SKM-1 treated with dmso at 0.1 percent for 144 hours (cell line): ENCODE measurements around the gene ME1.
A peak's percentile ranks its signal among the peaks of the same experiment; 100 is the strongest.
"Not testable (repeated sequence)": the region's sequence is repeated elsewhere in the genome, so short reads cannot be mapped to it uniquely, and the experiment has no call there.

Source experiments
- DNase-seq: peaks from one replicate; lab custom pipeline; 2025; ENCODE audit not compliant: unreplicated experiment; lab: John Stamatoyannopoulos, UW

ME1 gene

GRCh38 chr6:83430611-83431544, at the start of gene ME1:
Gene ME1, minus strand, starts transcription at chr6:83431051. Its CDS starts 97 bp downstream, at chr6:83430954.
- DNase-seq, result no peak

DNA sequence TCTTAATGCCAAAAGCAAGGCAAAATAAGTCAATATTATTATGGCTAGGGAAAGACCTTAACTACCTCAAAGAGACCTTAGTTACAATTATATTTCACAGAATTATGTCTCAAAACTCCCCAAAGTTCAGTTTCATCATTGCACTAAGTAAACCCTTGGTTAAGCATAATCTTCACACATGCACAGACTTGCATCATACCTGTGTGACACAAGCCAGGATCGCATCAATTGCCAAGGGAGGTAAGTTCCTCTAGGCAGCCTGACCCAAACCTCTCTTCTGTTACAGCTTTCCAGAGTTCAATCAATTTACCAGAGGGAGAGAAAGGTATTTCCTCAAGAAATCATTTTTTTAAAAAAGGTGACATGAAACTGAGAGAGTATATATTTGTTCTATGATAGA, 49.6 kb upstream of the ME1 start:
- no peak for DNase-seq

GRCh38 chr6:83479389-83479788, 48.5 kb upstream of the ME1 start:
- DNase-seq, result no peak

DNA sequence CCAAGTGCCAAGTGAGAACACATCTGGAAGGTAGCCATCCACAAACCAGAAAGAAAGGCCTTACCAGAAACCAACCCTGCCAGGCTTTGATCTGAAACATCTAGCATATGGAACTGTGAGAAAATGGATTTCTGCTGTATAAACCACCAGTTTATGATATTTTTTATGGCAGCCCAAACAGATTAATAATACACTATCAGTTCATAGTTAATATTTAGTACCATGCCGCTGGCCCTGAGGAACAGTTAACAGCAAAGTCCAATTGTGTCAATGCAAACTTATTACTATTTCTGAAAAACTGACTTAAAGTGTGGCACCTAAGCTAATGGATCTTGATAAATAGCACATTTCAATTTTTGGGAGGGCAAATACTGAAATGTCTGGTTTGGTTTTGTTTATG, 46.1 kb upstream of the ME1 start:
- DNase-seq, result no peak

- DNase-seq, result no peak
These were observed 43.5 kb upstream of the ME1 start for GRCh38 chr6:83474309-83474708.

GRCh38 chr6:83472767-83473166, 41.9 kb upstream of the ME1 start:
- no peak for DNase-seq

- no peak for DNase-seq
These were observed 39.7 kb upstream of the ME1 start for GRCh38 chr6:83470587-83470986.

DNA sequence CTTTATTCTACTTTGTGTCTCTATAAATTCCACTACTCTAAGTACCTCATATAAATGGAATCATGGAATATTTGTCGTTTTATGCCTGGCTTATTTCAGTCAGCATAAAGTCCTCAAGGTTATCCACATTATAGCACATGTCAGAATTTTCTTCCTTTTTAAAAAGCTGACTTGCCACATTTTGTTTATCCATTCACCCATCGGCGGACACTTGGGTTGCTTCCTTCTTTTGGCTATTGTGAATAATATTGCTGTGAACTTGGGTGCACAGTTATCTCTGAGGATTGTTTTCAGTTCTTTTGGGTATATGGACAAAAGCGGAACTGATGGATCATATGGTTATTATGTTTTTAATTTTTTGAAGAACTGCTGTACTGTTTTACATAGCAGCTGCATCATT, 39.1 kb upstream of the ME1 start:
- DNase-seq, result no peak

GRCh38 chr6:83467620-83468036, 36.8 kb upstream of the ME1 start:
- peak; percentile 88 for DNase-seq

GRCh38 chr6:83466328-83466727, 35.5 kb upstream of the ME1 start:
- DNase-seq, result no peak

GRCh38 chr6:83464381-83465140, 33.7 kb upstream of the ME1 start:
- no peak for DNase-seq

DNA sequence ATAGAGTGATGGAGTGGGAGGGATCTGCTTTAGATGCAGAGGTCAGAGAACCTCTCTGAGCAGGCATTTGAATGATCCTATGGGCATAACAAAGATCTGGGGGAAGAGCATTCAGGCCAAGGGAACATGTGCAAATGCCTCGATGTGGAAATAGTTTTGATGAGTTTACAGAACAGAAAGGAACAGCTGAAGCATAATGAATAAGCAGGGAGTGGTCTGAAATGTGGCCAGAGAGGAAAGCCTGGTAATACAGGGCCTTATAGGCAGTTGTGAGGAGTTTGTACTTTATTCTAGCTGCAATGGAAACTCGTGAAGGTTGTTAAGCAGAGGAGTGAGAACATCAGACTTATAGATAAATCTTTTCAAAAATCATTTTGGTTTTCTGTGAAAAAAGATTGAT, 33.0 kb upstream of the ME1 start:
- DNase-seq, result no peak

GRCh38 chr6:83462524-83462923, 31.7 kb upstream of the ME1 start:
- no peak for DNase-seq

GRCh38 chr6:83461438-83461837, 30.6 kb upstream of the ME1 start:
- no peak for DNase-seq

DNA sequence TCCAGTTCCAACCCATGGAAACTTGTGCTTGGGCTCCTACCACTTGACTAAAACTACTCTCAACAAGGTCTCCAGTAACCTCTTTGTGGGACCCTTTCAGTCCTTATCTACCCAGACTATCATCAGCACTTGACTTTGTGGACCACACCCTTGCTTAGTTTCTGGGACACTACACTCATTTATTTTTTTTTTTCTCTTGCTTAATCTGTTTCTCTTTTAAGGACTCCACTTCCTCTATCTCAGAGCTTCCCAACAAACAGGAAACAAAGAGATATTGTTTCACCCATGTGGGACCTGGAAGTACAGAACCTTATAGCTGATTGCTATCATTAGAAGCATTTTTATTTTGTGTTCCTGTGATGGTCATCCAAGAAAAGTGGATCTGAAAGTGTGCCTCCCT, 28.8 kb upstream of the ME1 start:
- peak; percentile 17 for DNase-seq

- not testable (repeated sequence) for DNase-seq
These were observed 19.2 kb upstream of the ME1 start for GRCh38 chr6:83450015-83450414.

GRCh38 chr6:83444086-83444699, 13.3 kb upstream of the ME1 start:
- not testable (repeated sequence) for DNase-seq

DNA sequence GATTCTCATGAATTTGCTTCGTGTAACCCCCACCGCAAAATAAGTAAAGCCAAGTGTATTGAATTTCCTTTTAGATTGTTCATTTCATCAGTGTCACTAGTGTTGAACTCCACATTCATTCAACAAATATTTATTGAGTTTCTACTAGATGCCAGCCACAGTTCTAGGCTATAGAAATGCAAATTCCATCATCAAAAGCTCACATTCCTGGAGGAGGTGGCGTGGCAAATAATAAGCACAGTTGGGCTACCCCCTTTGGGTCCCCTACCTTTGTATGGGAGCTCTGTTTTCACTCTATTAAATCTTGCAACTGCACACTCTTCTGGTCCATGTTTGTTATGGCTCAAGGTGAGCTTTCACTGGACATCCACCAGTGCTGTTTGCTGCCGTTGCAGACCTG, 12.7 kb upstream of the ME1 start:
- no peak for DNase-seq

- peak; percentile 40 for DNase-seq
These were observed 11.9 kb upstream of the ME1 start for GRCh38 chr6:83442752-83443151.

DNA sequence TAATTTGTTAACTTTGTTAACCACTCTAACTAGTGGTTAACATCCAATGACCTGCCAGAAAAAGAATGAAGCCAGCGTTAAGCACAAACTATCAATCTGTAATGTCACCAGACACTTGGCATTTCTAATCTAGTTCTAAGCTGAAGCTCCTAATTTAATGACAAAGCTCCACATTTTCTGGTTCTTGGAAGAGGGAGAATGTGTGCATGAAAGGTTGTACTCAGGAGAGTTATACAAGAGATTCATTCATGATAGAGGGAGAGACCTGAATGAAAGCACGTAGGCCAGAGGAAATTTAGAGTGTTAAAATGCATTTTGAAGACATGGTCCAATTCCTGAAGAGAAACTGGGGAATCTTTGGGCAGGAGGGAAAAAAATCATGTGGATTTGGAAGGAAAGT, 8.3 kb upstream of the ME1 start:
- DNase-seq, result no peak

DNA sequence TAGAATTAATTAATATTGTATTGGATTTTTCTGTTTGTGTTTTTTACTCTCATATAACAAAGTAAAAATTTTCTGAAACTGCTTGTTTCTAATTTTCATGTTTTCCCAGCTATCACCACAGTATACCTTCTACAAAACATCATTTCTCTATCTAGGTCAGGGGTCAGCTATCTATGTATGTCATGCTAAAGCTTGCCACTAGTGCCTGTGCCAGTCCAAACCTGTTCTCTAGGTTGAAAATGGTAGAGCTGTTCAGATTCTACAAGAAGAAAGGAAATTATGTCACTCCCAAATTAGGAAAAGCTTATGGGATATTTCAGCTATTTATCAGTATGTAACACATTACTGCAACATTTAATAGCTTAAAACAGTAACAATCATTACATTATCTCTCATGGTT, 5.8 kb upstream of the ME1 start:
- DNase-seq, result no peak

DNA sequence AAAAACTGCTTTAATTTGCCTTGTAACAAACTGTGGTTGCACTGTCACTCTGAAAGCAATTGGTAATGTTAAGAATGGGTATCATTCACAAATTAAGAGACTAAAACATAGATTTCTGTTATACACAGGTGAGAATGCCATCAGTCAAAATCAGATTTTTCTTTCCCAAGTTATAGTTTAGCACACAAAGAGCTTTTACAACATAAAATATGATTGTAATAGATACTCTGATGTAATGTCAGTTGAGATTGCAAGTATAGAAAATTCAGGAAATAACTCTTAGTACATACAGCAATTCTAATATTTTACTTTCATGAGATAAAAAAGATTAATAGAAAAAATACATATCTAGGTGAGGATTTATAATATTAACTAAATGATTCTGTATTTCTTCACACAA, 2.3 kb upstream of the ME1 start:
- no peak for DNase-seq
